Endothelial cell of umbilical vein (primary cell): ENCODE measurements around the gene APBB2. TPM values are rescaled to one million over a fixed set of nuclear protein-coding genes. Genes with fewer than 3 reads are reported as not detected.

Experiments used
- BruUV-seq: library from RNA; stranded (reverse); fragments of 400-500 nt; replicated peaks from 2 replicates; lab custom pipeline; 2021; lab: Mats Ljungman, UMichigan
- CTCF ChIA-PET: fragments of 300-600, 350-600 bp; sonication (Branson Sonifier 250); formaldehyde crosslinking; loops from one replicate; lab custom pipeline; 2021; ENCODE audit warnings: antibody characterized with exemption, inconsistent platforms; lab: Charles Lee
- POLR2A ChIA-PET: fragments of 300-600, 350-600 bp; sonication (Branson Sonifier 250); formaldehyde crosslinking; loops from one replicate; lab custom pipeline; 2021; ENCODE audit warnings: antibody characterized with exemption, inconsistent platforms; lab: Charles Lee
- DNase-seq: peaks from one replicate; pipeline ENCODE4 v3.0.0-alpha.2; 2011; ENCODE audit warnings: low read depth, low spot score
- FAIRE-seq: peaks from 2 replicates; lab custom pipeline; 2011; peaks lifted over from hg19 to GRCh38; lab: Jason Lieb, UNC
- H2AFZ ChIP-seq: 2 replicates; pipeline ENCODE4 v1.6.0; 2012; ENCODE audit warnings: low read depth, low read length, control low read depth, inconsistent platforms
- H3K27ac ChIP-seq: 2 replicates; pipeline ENCODE4 v1.5.1; 2011; ENCODE audit warnings: low read depth, mild to moderate bottlenecking, control low read depth, low read length, moderate library complexity; ENCODE audit not compliant: insufficient read depth
- H3K27me3 ChIP-seq, 2 experiments: 2 replicates each; pipeline versions ENCODE4 v1.6.0 to v1.6.1; 2011; ENCODE audit warnings: low read length in 2 of 2, mixed read lengths in 1 of 2; ENCODE audit not compliant: control insufficient read depth in 2 of 2, insufficient read depth in 2 of 2
- H3K36me3 ChIP-seq, 2 experiments: 2 replicates in 1 of 2; 3 replicates in 1 of 2; pipeline ENCODE4 v1.5.1; 2011; ENCODE audit warnings: low read length in 2 of 2, mild to moderate bottlenecking in 1 of 2, moderate library complexity in 1 of 2; ENCODE audit not compliant: control insufficient read depth in 2 of 2, insufficient read depth in 2 of 2; ENCODE audit errors: extremely low read depth in 1 of 2
- H3K4me1 ChIP-seq: 3 replicates; pipeline ENCODE4 v1.5.1; 2011; ENCODE audit warnings: mild to moderate bottlenecking, low read length; ENCODE audit not compliant: control insufficient read depth, insufficient read depth; ENCODE audit errors: extremely low read depth
- H3K4me2 ChIP-seq: 2 replicates; pipeline ENCODE4 v1.6.1; 2011; ENCODE audit warnings: low read length, control low read depth, mixed read lengths; ENCODE audit not compliant: insufficient read depth
- H3K4me3 ChIP-seq, 3 experiments: fragments of 200-600 bp in 1 of 3; sonication (generic), shearing (Covaris generic) in 1 of 3; replicated peaks in 1 of 3; 2 replicates each; pipeline ENCODE4 v1.5.1; 2011 to 2016; ENCODE audit warnings: control low read depth in 3 of 3, low read length in 3 of 3, mild to moderate bottlenecking in 2 of 3, inconsistent platforms in 1 of 3, low read depth in 1 of 3, moderate library complexity in 1 of 3; ENCODE audit not compliant: insufficient read depth in 1 of 3
- H3K79me2 ChIP-seq: 2 replicates; pipeline ENCODE4 v1.6.0; 2012; ENCODE audit warnings: low read length, inconsistent platforms; ENCODE audit not compliant: control insufficient read depth, insufficient read depth
- H3K9ac ChIP-seq: replicated peaks from 2 replicates; pipeline ENCODE3; 2011; ENCODE audit warnings: low read length, control low read depth; ENCODE audit not compliant: insufficient read depth; ENCODE audit errors: extremely low read depth
- H3K9me1 ChIP-seq: replicated peaks from 3 replicates; pipeline ENCODE4 v1.6.0; 2011; ENCODE audit warnings: mild to moderate bottlenecking, low read length; ENCODE audit not compliant: control insufficient read depth, insufficient read depth; ENCODE audit errors: extremely low read depth
- H3K9me3 ChIP-seq: replicated peaks from 2 replicates; pipeline ENCODE4 v1.5.1; 2012; ENCODE audit warnings: low read length, inconsistent platforms; ENCODE audit not compliant: control insufficient read depth, insufficient read depth
- H4K20me1 ChIP-seq: replicated peaks from 2 replicates; pipeline ENCODE3; 2011; ENCODE audit warnings: mild to moderate bottlenecking, low read length; ENCODE audit not compliant: control insufficient read depth, insufficient read depth; ENCODE audit errors: extremely low read depth
- EZH2 ChIP-seq: IDR thresholded peaks from 2 replicates; pipeline ENCODE4 v1.6.1; 2012; ENCODE audit warnings: borderline replicate concordance, low read depth, mild to moderate bottlenecking, moderate library complexity, low read length, inconsistent platforms; ENCODE audit not compliant: severe bottlenecking
- FOS ChIP-seq: IDR thresholded peaks from 2 replicates; pipeline ENCODE4 v1.6.1; 2011; ENCODE audit warnings: mild to moderate bottlenecking, low read length, moderate library complexity, borderline replicate concordance; ENCODE audit not compliant: insufficient read depth
- GATA2 ChIP-seq: IDR thresholded peaks from 2 replicates; pipeline ENCODE4 v1.7.0; 2011; ENCODE audit warnings: low read depth, mild to moderate bottlenecking, moderate library complexity, mixed read lengths, low read length; ENCODE audit not compliant: insufficient read length, insufficient read depth
- JUN ChIP-seq: IDR thresholded peaks from 2 replicates; pipeline ENCODE4 v1.6.1; 2011; ENCODE audit warnings: borderline replicate concordance, low read depth; ENCODE audit not compliant: insufficient read length, insufficient read depth
- MYC ChIP-seq: IDR thresholded peaks from one replicate; pipeline ENCODE4 v1.6.1; 2011; ENCODE audit warnings: mild to moderate bottlenecking, low read depth, low read length
- POLR2A ChIP-seq: IDR thresholded peaks from 2 replicates; pipeline ENCODE4 v1.6.1; 2012; ENCODE audit warnings: low read depth, mild to moderate bottlenecking, control low read depth, low read length
- POLR2AphosphoS5 ChIP-seq: IDR thresholded peaks from 2 replicates; pipeline ENCODE4 v1.6.1; 2012; ENCODE audit warnings: low read depth, mild to moderate bottlenecking, control low read depth, low read length, moderate library complexity; ENCODE audit not compliant: insufficient read depth
- dilution Hi-C: fragments of 300-500 bp; cut with MboI; formaldehyde crosslinking; loops from one replicate; pipeline ENCODE4 v1.15.0; 2019; ENCODE audit warnings: low sequenced_read_pairs; ENCODE audit not compliant: extremely low pct_ligation_motif_present
- intact Hi-C: fragments of 100-400 bp; cut with micrococcal nuclease; formaldehyde crosslinking; loops from one replicate; pipeline ENCODE4 v1.10.0; 2022
- polyA plus RNA-seq, 4 experiments: library from polyadenylated mRNA; depleted of rRNA in 3 of 4; stranded (reverse) in 3 of 4; unstranded in 1 of 4; fragments of >200 nt; gene quantifications; 2 replicates each; pipeline versions ENCODE4 v1.2.1 to v1.2.3, GENCODE V29; 2011 to 2012; ENCODE audit warnings: missing spikeins in 1 of 4
- total RNA-seq: library from RNA; stranded (reverse); gene quantifications from 2 replicates; pipeline ENCODE4 v1.2.3, GENCODE V29; 2021
- TF ChIP-seq, protein P1 (sequence below): IDR thresholded peaks from 2 replicates; pipeline ENCODE4 v1.6.1; 2011; ENCODE audit not compliant: insufficient read depth, insufficient read length
- TF ChIP-seq, protein P2 (sequence below), 2 donors: IDR thresholded peaks; 1 replicate in 1 of 2; 2 replicates in 1 of 2; pipeline ENCODE4 v1.5.1; 2011; ENCODE audit warnings: low read length in 2 of 2, mild to moderate bottlenecking in 2 of 2, moderate library complexity in 2 of 2, control low read depth in 1 of 2, inconsistent platforms in 1 of 2, low read depth in 1 of 2; ENCODE audit not compliant: insufficient read depth in 1 of 2; ENCODE audit errors: extremely low read depth in 1 of 2

The APBB2 gene
- total and polyA plus RNA-seq, 2 donors (not counting 3 experiments of a cell fraction or from before 2014, with no cell fraction given), result 79.8 to 124 TPM

DNA sequence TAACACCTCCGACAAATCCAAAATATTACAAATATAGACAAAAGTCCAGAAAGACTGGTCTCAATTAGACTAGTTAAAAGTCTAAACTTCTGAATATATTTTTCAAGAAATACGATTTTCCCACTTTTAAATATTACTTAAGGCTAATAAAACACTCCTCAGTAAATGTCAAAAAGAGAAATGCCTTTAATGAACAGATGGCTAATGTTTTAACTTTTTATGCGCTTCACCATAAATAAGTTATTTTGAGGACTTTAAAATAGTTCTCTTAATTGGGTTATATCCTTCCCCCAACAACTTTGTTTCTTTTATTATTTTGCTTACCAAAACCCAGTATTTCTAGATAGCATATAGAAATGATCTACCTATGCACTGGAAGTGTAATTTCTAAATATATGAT is 201.4 kb downstream of the APBB2 start:
- no peaks in the 10 kb centered on the region for H3K9me3 ChIP-seq
- H3K4me2 ChIP-seq, result no peak overlapping the region
- H3K27me3 ChIP-seq, result no peaks in the 10 kb centered on the region
- H3K27ac ChIP-seq, result no peak overlapping the region
- no TSS peak for BruUV-seq
- no peak overlapping the region for H3K9ac ChIP-seq
- ChIA-PET CTCF (interaction anchor here (1.5 to 3.2 kb wide), 3 partner anchors 10 to 36 kb away, joined by 3 to 10 read pairs (median 4); no protein-coding TSS in a partner anchor), POLR2A (no interaction called here)
- H3K4me3 ChIP-seq, result no peak overlapping the region
- peaks cover 3% of the 10 kb centered on the region in 2 experiments for H3K36me3 ChIP-seq
- TF ChIP-seq MYC (no peak), POLR2A (no peak), JUN (no peak), FOS (no peak), GATA2 (no peak), POLR2AphosphoS5 (no peak), EZH2 (no peak)
- TF ChIP-seq, protein P1, sequence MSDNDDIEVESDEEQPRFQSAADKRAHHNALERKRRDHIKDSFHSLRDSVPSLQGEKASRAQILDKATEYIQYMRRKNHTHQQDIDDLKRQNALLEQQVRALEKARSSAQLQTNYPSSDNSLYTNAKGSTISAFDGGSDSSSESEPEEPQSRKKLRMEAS, result no peak
- TF ChIP-seq, protein P2, sequence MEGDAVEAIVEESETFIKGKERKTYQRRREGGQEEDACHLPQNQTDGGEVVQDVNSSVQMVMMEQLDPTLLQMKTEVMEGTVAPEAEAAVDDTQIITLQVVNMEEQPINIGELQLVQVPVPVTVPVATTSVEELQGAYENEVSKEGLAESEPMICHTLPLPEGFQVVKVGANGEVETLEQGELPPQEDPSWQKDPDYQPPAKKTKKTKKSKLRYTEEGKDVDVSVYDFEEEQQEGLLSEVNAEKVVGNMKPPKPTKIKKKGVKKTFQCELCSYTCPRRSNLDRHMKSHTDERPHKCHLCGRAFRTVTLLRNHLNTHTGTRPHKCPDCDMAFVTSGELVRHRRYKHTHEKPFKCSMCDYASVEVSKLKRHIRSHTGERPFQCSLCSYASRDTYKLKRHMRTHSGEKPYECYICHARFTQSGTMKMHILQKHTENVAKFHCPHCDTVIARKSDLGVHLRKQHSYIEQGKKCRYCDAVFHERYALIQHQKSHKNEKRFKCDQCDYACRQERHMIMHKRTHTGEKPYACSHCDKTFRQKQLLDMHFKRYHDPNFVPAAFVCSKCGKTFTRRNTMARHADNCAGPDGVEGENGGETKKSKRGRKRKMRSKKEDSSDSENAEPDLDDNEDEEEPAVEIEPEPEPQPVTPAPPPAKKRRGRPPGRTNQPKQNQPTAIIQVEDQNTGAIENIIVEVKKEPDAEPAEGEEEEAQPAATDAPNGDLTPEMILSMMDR (IDR thresholded peaks at IDR 0.05; ENCODE audit: extremely low read depth in 1 of 2, insufficient read depth in 1 of 2, low read depth in 1 of 2, low read length in 2 of 2), result no peak
- H3K4me1 ChIP-seq, result peaks cover 11% of the 10 kb centered on the region
- peaks cover 54% of the 10 kb centered on the region for H3K79me2 ChIP-seq
- dilution Hi-C loops, result no loop called here
- intact Hi-C loops, result no loop called here
- H4K20me1 ChIP-seq, result no peaks in the 10 kb centered on the region
- H2AFZ ChIP-seq, result no peak overlapping the region
- FAIRE-seq (no peak), DNase-seq (no peak)
- no peaks in the 10 kb centered on the region for H3K9me1 ChIP-seq
